Lower leg skin (tissue), 3 donors: Measurements from ENCODE around the gene PTPN1.

Source experiments
- POLR2A ChIP-seq, 2 donors: fragments of 450-650 bp; IDR thresholded peaks; one replicate each; pipeline ENCODE4 v1.6.1; 2016 to 2017; ENCODE audit warnings: antibody characterized with exemption in 2 of 2, mild to moderate bottlenecking in 1 of 2, moderate library complexity in 1 of 2
- TF ChIP-seq, protein P1 (sequence below), 3 donors: fragments of 450-650 bp; IDR thresholded peaks; one replicate each; pipeline ENCODE4 v1.5.1; 2016; ENCODE audit warnings: antibody characterized with exemption in 3 of 3, mild to moderate bottlenecking in 3 of 3, moderate library complexity in 2 of 3

DNA sequence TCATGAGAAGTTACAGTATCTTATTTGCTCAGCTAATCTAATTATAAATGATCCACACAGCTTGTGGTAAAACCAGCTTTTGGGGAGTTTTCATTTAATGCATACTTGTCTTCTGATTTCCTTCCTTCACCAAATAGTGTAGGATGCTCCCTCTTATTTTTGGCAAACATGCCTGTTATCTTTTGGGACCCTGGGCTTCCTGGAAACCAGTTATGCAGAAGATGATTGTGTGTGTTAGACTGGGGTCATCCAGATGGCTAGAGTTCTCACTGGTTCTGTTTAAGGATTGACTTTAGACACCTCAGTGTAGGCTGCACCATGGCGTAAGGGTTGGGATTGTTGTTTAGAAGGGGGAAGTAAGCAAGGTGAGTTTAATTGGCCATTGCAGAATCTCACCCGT lies 61.3 kb downstream of the PTPN1 start:
- no peak for TF ChIP-seq POLR2A (IDR thresholded peaks at IDR 0.05)
- TF ChIP-seq, protein P1, sequence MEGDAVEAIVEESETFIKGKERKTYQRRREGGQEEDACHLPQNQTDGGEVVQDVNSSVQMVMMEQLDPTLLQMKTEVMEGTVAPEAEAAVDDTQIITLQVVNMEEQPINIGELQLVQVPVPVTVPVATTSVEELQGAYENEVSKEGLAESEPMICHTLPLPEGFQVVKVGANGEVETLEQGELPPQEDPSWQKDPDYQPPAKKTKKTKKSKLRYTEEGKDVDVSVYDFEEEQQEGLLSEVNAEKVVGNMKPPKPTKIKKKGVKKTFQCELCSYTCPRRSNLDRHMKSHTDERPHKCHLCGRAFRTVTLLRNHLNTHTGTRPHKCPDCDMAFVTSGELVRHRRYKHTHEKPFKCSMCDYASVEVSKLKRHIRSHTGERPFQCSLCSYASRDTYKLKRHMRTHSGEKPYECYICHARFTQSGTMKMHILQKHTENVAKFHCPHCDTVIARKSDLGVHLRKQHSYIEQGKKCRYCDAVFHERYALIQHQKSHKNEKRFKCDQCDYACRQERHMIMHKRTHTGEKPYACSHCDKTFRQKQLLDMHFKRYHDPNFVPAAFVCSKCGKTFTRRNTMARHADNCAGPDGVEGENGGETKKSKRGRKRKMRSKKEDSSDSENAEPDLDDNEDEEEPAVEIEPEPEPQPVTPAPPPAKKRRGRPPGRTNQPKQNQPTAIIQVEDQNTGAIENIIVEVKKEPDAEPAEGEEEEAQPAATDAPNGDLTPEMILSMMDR (IDR thresholded peaks at IDR 0.05), result no peak
